Measurements from ENCODE around the gene MAPK14. TPM values are rescaled to one million over a fixed set of nuclear protein-coding genes. Genes with fewer than 3 reads are reported as not detected.

The MAPK14 gene
- total and polyA plus RNA-seq, 2 of the 4 experiments (the other 2 are of a cell fraction), result 28.4 to 74.4 TPM

DNA sequence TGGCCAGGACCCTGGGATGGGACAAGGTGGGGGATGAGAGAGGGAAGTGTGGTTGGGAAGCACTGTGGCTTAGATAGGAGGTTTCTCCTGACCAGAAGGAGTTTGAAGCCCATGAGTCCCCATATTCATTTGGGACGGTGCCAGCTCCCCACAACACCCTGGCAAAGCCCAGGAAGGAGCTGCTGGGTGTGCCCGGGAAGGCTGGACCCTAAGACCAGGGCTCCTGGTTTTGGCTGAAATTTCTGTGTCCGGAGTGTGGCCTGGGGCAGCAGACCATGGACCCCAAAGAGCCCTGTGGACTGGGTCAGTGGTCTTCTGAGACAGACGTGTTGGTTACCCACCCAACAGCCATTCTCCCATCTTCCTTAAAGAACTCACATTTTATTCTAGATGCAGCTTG lies 117.9 kb downstream of the MAPK14 start:
- H3K9ac ChIP-seq (ENCODE audit: low read depth, low read length), result no peak overlapping the region
- no peaks in the 10 kb centered on the region for H3K9me3 ChIP-seq (ENCODE audit: control insufficient read depth, insufficient read depth, low read length)
- no peak overlapping the region for H3K4ac ChIP-seq (ENCODE audit: low read depth, low read length)
- dilution Hi-C loops (cut with HindIII; ENCODE audit: low sequenced_read_pairs, unreplicated experiment), result no loop called here
- H3K4me3 ChIP-seq (ENCODE audit: insufficient read depth, low read depth, low read length), result no peak overlapping the region
- H3K27ac ChIP-seq (ENCODE audit: insufficient read depth, low read length), result no peak overlapping the region
- WGBS, 2 experiments (ENCODE audit: extremely low coverage in 2 of 2, insufficient read length in 1 of 2), result 0% methylated on average over 1 of the region's 4 CpGs; no CpG with 5 or more reads in 1 of the 2 experiments
- no peak overlapping the region for H4K5ac ChIP-seq (ENCODE audit: low read depth, low read length)
- H3K9me1 ChIP-seq (ENCODE audit: insufficient read depth, low read length), result no peaks in the 10 kb centered on the region
- H2BK5ac ChIP-seq (ENCODE audit: low read depth, low read length, poor library complexity, severe bottlenecking), result no peak overlapping the region
- no peak overlapping the region for H3K18ac ChIP-seq (ENCODE audit: low read depth, low read length)
- TF ChIP-seq RCOR1 (IDR thresholded peaks at IDR 0.05; ENCODE audit: insufficient replicate concordance, low read length), result no peak
- no peak overlapping the region for H4K8ac ChIP-seq (ENCODE audit: low read depth in 2 of 2, low read length in 2 of 2)
- no peaks in the 10 kb centered on the region for H3K36me3 ChIP-seq (ENCODE audit: control insufficient read depth, insufficient read depth, low read length)
- H2BK20ac ChIP-seq (ENCODE audit: low read depth, low read length), result no peak overlapping the region
- ATAC-seq (ENCODE audit: low read depth) (no peak), DNase-seq (no peak)
- H4K91ac ChIP-seq (ENCODE audit: insufficient read depth, low read depth, low read length), result no peak overlapping the region
- in situ Hi-C loops (cut with MboI; ENCODE audit: low sequenced_read_pairs), result no loop called here
- POLR2A ChIA-PET (ENCODE audit: unreplicated experiment), result no interaction called here
- no peak overlapping the region for H2AK5ac ChIP-seq (ENCODE audit: low read depth, low read length)
- H3K4me1 ChIP-seq (ENCODE audit: control insufficient read depth, insufficient read depth, low read length), result no peaks in the 10 kb centered on the region
- no peak overlapping the region for H2BK120ac ChIP-seq (ENCODE audit: low read depth, low read length)
- intact Hi-C loops (cut with micrococcal nuclease), result no loop called here
- no peak overlapping the region for H2AFZ ChIP-seq (replicated peaks; ENCODE audit: low read length, poor library complexity)
- H3K56ac ChIP-seq (ENCODE audit: extremely low read depth, insufficient read depth, low read length), result no peak overlapping the region
- no peak overlapping the region for H3K14ac ChIP-seq (replicated peaks; ENCODE audit: low read depth, low read length)
- H2AK9ac ChIP-seq (replicated peaks; ENCODE audit: low read depth, low read length, poor library complexity), result no peak overlapping the region
- CTCF ChIA-PET, result no interaction called here
- no peaks in the 10 kb centered on the region for H4K20me1 ChIP-seq (ENCODE audit: insufficient read depth, low read length)
- H3K27me3 ChIP-seq (ENCODE audit: control insufficient read depth, insufficient read depth, low read length), result peaks cover 8% of the 10 kb centered on the region
- no peak overlapping the region for H3K4me2 ChIP-seq (ENCODE audit: low read depth, low read length)
- BruUV-seq (replicated peaks), result no TSS peak
- H2BK15ac ChIP-seq (ENCODE audit: low read depth, low read length), result no peak overlapping the region
- H3K23ac ChIP-seq (ENCODE audit: low read depth, low read length), result no peak overlapping the region
- H3K79me1 ChIP-seq (ENCODE audit: low read depth in 1 of 2, low read length in 2 of 2), result no peaks in the 10 kb centered on the region
